ENCODE results near the gene LRIG1.

Gene LRIG1

GRCh38 chr3:66406831-66407610 lies 93.8 kb downstream of the LRIG1 start:
- DNase-seq (ENCODE audit: extremely low spot score), result no peak
- TF ChIP-seq CTCF (IDR thresholded peaks at IDR 0.05; ENCODE audit: control extremely low read depth, extremely low read depth, low read depth, missing control alignments), result no peak
- ChIA-PET POLR2A (no interaction called here), CTCF (interaction anchor here (0.7 to 11.4 kb wide), 39 partner anchors 11 to 594 kb away, joined by 3 to 176 read pairs (median 5); no protein-coding TSS in a partner anchor)

- DNase-seq (ENCODE audit: extremely low spot score), result no peak
- ChIA-PET CTCF (interaction anchor here (1.2 to 11.4 kb wide), 7 partner anchors 10 to 413 kb away, joined by 3 to 176 read pairs (median 25); no protein-coding TSS in a partner anchor), POLR2A (no interaction called here)
- no peak for TF ChIP-seq CTCF (IDR thresholded peaks at IDR 0.05; ENCODE audit: control extremely low read depth, extremely low read depth, low read depth, missing control alignments)
These were observed 94.7 kb downstream of the LRIG1 start for GRCh38 chr3:66406163-66406562.

- no peak for TF ChIP-seq CTCF (IDR thresholded peaks at IDR 0.05; ENCODE audit: control extremely low read depth, extremely low read depth, low read depth, missing control alignments)
- CTCF ChIA-PET, result interaction anchor here (1.2 to 11.4 kb wide), 4 partner anchors 9 to 413 kb away, joined by 3 to 176 read pairs (median 68); no protein-coding TSS in a partner anchor
- POLR2A ChIA-PET, result interaction anchor here (0.5 kb wide), 1 partner anchor 1305 kb away, joined by 3 read pairs; no protein-coding TSS in a partner anchor
- no peak for DNase-seq (ENCODE audit: extremely low spot score)
These were observed 95.1 kb downstream of the LRIG1 start for GRCh38 chr3:66405701-66406091.

GRCh38 chr3:66404903-66405700 lies 95.7 kb downstream of the LRIG1 start:
- ChIA-PET CTCF (interaction anchor here (0.9 to 11.4 kb wide), 6 partner anchors 9 to 414 kb away, joined by 3 to 176 read pairs (median 6); no protein-coding TSS in a partner anchor), POLR2A (interaction anchor here (0.5 kb wide), 1 partner anchor 1304 kb away, joined by 3 read pairs; no protein-coding TSS in a partner anchor)
- DNase-seq (ENCODE audit: extremely low spot score), result no peak
- TF ChIP-seq CTCF (IDR thresholded peaks at IDR 0.05; ENCODE audit: control extremely low read depth, extremely low read depth, low read depth, missing control alignments), result no peak

GRCh38 chr3:66404197-66404596 lies 96.6 kb downstream of the LRIG1 start:
- DNase-seq (ENCODE audit: extremely low spot score), result no peak
- ChIA-PET CTCF (interaction anchor here (1.0 to 11.4 kb wide), 4 partner anchors 8 to 415 kb away, joined by 3 to 176 read pairs (median 58); no protein-coding TSS in a partner anchor), POLR2A (no interaction called here)
- TF ChIP-seq CTCF (IDR thresholded peaks at IDR 0.05; ENCODE audit: control extremely low read depth, extremely low read depth, low read depth, missing control alignments), result no peak

- TF ChIP-seq CTCF (IDR thresholded peaks at IDR 0.05; ENCODE audit: control extremely low read depth, extremely low read depth, low read depth, missing control alignments), result no peak
- DNase-seq (ENCODE audit: extremely low spot score), result no peak
- POLR2A ChIA-PET, result no interaction called here
These were observed 97.4 kb downstream of the LRIG1 start for GRCh38 chr3:66403323-66403990.

More at GRCh38 chr3:66403323-66403990, 97.4 kb downstream of the LRIG1 start:
- CTCF ChIA-PET, result interaction anchor here (2.0 to 11.4 kb wide), 2 partner anchors 25 to 416 kb away, joined by 8 to 176 read pairs; no protein-coding TSS in a partner anchor

Measured in GM10248 (cell line).